GM21526 (cell line): ENCODE data around the gene RABL6.
A peak's percentile ranks its signal among the peaks of the same experiment; 100 is the strongest.
"Not testable (repeated sequence)": the region's sequence is repeated elsewhere in the genome, so short reads cannot be mapped to it uniquely, and the experiment has no call there.

Source experiments
- ATAC-seq: cut with Tn5 transposase; IDR thresholded peaks from one replicate; pipeline ENCODE4 v1.9.1; 2021; ENCODE audit warnings: moderate library complexity; ENCODE audit not compliant: unreplicated experiment, low FRiP score

RABL6 gene

DNA sequence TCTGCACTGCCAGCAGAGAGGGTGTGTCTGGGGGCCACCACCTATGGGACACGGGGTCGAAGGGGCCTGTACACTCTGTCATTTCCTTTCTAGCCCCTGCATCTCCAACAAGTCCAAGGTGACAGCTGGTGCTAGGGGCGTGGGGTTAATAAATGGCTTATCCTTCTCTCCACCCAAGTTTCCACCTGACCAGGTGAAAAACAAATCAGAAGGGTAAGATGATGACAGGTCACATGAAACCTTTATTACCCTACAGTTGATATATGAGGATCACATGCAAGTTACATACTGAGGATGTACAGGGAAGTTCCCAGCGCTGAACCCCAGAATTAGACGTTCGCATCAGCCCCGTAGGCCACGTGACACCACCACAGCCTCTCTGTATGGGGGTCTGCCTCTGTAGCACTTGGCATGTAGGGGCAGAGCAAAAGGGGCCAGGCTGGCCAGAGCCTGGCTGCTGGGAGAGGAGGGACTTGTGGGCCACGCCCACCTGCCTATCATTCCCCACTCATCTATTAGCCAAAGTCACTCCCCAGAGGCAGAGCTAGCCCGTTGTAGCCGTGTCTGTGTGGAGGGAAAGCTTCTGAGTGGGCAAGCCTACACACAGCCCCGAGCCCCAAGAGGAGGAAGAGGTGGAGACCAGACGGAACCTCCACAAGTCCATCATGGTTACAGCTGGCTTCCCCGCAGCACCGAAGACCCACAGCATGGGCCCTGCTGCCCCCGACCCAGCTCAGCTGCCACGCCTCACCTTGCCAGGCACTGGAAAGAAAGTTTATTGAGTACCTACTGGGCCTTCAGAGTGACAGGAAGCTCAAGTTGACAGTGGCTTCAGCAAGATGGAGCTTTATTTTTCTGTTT, 14.4 kb upstream of the RABL6 start:
- no peak for ATAC-seq

DNA sequence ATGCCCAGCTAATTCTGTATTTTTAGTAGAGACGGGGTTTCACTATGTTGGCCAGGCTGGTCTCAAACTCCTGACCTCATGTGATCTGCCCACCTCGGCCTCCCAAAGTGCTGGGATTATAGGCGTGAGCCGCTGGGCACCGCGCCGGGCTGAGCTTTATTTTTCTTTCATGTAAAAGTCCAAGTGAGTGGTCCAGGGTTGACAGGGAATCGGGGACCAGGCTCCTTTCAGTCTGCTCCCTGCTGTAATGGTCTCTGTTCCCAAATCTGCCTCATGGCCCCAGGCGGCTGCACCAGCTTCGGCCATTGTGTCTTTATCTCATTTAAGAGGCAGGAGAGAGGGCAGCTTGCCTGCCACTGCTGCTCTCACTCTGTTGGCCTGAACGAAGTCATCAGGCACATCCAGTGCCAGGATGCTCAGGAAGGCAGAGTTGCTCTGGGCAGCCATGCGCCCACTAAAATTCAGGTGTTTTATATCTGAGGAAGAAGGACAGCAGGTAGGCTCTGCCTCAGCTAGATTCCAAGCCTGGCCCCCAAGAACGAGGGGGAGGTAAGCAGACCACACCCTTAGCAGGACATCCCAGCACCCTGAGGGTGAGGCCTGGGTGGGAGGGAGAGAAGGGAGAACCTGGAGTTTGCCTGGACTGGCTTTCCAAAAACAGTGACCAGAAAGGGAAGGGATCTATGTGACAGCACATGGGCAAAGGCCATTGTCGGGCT, 13.3 kb upstream of the RABL6 start:
- no peak for ATAC-seq

DNA sequence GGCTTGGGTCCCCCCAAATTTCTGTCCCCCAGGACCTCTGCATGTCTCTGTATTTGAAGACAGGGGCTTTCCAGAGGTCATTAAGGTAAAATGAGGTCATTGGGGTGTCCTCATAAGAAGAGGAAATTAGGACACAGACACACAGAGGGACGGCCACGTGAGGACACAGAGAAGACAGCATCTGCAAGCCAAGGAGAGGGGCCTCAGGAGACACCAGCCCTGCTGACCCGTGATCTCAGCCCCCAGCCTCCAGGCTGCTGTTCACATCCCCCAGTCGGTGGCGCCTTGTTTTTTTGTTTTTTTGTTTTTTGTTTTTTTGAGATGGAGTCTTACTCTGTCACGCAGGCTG, 12.8 kb upstream of the RABL6 start:
- no peak for ATAC-seq

DNA sequence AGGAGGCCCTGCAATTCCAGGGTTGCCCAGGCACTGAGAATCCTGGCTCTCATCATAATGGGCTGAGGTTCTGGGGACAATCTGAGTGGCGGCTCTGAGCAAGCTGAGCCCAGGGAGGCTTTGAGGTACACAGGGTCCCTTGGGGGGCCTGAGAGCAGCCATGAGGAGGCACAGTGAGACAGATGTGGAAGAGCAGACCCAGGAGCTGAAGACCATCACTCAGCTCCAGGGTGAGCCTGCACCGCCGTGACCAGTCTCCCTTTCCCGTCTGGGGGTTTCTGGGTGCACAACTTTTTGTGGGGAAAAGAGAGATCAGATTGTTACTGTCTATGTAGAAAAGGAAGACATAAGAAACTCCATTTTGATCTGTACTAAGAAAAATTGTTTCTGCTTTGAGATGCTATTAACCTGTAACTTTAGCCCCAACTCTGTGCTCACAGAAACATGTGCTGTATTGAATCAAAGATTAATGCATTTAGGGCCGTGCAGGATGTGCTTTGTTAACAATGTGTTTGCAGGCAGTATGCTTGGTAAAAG, 11.4 kb upstream of the RABL6 start, which contains the start of gene CCDC183:
Gene CCDC183 (plus strand): TSS at position 101 of the 537 bp plus-strand sequence. CDS start 60 bp downstream, at position 161.
- ATAC-seq = no peak

DNA sequence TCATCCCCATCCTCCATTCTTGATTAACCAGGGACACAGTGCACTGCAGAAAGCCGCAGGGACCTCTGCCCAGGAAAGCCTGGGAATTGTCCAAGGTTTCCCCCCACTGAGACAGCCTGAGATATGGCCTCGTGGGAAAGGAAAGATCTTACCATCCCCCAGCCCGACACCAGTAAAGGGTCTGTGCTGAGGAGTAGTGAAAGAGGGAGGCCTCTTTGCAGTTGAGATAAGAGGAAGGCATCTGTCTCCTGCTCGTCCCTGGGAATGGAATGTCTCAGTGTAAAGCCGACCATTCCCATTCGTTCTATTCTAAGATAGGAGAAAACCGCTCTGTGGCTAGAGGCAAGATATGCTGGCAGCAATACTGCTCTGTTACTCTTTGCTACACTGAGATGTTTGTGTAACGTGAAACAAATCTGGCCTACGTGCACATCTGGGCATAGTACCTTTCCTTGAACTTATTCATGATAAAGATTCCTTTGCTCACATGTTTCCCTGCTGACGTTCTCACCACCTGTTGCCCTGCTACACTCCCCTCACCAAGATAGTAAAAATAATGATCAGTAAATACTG, 10.9 kb upstream of the RABL6 start:
- not testable (repeated sequence) for ATAC-seq

DNA sequence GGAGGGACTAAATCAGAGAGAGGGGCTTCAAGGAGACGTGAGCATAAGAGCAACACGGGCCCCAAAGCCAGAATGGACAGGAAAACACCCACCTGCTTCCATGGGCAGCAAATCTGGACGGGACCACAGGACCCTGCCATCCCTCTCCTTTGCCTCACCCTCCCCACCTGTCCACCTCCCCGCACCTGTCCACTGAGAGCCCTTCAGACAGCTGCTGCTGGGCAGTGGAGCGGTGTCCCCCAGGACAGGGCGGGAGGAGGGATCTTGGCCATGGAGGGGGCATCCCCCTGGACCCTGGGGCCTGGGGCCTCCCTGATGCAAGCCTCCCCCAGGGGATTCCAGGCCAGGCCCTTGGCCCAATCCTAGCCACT, 9.1 kb upstream of the RABL6 start:
- ATAC-seq = no peak

DNA sequence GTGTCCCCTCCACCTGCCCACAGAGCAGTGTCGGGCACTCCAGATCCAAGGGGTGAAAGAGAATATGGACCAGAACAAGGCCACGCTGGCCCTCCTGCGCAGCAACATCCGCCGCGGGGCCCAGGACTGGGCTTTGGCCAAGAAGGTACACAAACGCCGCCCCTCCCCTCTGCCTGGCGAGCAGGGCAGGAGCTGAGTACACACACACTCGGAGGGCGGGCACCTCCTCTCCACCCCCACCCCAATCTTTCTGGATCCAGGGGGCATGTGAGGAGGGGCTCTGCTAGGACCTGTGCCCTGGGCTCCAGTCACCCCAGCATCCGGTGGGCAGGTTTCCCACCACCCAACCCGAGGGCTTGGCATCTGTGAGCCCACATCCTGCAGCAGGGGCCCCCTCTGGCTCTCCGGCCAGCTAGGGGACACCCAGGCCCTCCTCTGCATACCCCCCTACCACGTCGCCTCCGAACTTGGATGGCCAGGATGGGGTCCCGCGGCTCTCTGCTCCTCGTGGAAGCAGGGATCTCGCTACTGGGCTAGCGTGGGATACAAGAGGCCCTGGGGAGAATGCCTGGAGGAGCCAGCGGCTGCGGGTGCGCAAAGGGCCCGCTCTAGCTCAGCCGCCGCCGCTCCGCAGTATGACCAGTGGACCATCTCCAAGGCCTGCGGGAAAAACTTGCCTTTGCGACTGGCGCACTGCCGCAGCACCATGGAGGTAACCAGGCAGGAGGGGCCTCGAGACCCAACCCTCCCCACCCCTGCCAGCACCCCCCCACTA, 8.5 kb upstream of the RABL6 start:
- ATAC-seq = no peak

DNA sequence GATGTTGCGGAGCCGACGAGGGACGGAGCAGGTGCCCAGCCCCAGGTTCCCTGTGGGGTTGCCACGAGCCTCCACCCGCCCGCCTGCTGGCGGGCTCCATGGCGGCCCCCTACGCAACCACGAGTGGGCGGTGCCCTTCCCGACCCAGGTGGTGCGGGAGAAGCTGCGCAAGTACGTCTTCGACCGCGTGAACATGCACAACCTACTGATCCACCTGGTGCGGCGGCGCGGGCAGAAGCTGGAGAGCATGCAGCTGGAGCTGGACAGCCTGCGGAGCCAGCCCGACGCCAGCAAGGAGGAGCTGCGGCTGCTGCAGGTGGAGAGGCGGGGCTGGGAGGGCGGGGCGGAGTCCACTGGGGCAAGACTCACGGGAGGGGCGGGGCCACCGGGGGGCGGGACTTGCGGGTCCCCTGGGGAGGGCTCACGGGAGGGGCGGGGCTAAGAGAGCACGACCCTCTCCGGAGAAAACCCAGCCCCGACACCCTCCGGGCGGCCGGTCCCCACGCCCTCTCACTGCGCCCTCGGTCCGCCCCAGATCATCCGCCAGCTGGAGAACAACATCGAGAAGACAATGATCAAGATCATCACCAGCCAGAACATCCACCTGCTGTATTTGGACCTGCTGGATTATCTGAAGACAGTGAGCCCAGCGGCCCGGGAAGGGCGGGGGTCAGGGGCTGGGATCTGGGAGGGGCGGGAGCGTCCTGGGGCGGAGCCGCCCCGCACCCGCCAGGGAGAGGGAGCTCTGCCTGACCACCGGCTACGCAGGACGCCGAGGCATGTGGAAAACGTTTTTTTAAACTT, 7.7 kb upstream of the RABL6 start:
- peak; percentile 47 for ATAC-seq

DNA sequence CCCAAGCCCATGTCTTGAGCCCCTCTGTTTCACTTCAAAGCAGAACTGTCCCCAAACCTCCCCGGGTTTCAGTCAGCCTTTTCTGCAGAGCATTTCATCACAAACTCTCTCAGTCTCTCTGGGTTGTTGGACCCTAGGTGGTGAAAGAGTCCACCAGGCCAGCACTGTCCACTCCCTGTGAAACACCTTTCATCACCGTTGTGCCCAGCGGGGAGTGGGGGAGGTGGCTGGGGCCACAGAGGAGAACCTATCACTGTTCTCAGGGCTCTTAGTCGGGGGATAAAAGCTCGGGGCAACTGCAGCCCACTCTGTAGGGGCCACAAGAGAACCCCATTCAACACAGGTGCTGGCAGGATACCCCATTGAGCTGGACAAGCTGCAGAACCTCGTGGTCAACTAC, 5.4 kb upstream of the RABL6 start:
- no peak for ATAC-seq

DNA sequence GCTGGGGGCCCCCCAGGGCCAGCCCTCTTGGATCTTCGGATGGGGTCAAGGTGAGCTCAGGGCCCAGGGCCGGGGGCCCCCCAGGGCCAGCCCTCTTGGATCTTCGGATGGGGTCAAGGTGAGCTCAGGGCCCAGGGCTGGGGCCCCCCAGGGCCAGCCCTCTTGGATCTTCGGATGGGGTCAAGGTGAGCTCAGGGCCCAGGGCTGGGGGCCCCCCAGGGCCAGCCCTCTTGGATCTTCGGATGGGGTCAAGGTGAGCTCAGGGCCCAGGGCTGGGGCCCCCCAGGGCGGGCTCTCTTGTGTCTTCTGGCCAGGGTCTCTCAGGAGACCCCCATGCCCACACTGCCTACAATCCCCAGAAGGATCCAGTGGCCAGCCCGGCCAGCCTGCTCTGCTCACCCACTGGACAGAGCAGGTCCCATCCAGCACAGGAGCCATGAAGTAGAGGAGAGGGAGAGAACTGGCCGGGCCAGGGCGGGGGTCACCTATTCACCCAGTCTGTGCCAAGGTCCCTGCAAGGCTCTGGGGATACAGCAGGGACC, 4.7 kb upstream of the RABL6 start:
- not testable (repeated sequence) for ATAC-seq

DNA sequence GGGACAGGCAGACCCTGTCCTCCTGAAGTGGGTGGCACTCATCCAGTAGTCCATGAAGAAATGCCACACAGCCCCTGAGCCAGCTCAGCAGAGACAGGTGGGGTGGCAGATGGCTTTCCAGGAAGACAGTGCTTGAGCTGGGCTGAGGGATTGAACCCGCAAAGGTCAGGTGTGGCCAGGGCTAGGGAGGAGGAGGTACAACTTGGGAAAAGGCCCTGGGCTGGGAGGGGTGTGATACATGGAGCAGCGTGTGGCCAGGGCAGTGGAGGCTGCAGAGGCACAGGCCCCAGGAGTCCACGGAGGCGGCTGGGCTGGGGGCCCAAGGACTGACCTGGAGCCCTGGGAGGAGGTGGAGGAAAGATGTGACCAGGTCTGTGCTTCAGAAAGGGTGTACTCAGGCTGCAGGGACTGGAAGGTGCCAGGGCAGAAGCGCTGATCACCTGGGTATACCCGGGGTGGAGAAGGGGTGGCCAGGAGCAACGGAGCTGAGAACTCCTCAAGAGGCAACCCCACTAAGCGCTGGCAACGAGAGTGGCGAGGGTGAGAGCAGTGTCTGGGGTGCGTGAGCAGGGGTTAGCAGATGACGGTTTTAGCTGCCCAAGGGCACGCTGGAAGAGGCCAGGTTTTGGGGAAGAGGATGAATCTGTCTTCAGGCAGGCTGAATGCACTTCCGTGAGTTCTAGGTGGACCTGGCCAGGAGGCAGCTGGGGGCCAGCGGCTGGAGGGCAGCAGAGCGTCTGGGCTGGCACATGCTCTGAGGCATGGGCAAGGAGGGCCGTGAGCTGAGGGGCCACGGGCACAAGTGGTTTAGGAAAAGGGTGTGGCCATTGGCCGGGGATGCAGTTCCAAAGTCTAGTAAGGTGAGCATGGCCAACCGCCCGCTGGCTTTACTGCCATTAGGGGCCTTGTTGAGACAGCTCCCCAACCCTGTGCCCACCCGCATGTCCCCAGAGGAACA, 3.9 kb upstream of the RABL6 start:
- no peak for ATAC-seq

DNA sequence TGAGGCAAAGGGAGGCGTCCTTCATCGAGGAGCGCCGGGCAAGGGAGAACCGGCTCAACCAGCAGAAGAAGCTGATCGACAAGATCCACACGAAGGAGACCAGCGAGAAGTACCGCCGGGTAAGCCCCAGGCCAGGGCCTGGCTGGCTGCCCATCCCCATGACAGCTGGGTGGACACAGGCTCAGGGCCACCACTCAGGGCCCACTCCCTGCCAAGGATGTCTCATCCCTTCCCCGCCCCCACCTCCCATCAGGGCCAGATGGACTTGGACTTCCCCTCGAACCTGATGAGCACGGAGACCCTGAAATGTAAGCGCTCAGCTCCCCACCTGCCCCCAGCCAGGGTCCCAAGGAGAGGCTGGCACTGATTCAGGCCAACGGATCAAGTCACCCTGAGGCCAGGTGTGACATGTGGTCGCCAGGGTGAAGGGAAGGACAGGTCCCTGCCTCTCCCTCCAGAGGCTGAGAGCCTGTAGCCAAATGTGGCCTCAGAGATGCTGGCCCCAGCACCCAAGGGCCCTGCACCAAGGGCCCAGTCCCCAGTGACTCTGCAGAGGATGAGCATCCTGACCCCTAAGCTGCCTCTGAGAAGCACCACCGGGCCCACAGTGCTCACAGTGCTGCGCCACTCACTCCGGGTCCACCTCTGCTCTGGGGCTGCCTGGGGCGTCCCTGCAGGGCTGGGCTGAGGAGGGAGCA, 3.1 kb upstream of the RABL6 start:
- no peak for ATAC-seq

DNA sequence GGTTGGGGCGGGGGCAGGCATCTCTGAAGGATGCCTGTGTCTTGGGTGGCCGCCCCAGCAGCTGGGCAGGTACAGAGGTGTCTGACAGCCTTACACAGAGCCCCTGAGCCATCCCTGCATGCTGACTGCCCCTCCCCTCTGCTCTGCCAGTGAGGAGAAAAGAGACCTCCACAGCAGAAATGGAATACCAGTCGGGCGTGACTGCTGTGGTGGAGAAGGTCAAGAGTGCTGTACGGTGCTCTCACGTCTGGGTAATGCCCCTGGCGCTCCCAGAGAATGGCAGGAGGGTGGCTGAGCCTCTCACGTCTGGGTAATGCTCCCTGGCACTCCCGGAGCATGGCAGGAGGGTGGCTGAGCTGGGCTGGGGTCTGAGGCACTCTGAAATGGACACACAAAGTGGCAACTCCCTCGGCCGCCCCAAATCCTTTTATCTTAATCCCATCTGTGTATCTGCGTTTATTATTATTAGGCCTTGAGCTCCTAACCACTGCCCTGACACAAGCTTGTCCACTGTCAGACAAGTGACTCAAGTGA, 2.5 kb upstream of the RABL6 start:
- ATAC-seq = no peak

DNA sequence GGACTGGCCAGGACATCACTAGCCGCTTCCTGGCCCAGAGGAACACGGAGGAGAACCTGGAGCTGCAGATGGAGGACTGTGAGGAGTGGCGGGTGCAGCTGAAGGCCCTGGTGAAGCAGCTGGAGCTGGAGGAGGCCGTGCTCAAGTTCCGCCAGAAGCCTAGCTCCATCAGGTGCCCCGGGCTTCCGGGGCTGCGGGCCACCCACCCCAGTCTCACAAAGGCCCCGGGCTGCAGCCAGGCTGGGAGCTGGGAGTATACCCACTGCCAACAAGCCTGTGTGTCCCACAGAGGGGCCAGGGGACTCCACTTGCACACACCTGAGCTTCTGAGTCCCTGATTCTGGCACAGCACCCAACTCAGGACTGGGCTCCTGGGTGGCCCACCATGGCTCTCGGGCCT, 1.7 kb upstream of the RABL6 start:
- no peak for ATAC-seq

DNA sequence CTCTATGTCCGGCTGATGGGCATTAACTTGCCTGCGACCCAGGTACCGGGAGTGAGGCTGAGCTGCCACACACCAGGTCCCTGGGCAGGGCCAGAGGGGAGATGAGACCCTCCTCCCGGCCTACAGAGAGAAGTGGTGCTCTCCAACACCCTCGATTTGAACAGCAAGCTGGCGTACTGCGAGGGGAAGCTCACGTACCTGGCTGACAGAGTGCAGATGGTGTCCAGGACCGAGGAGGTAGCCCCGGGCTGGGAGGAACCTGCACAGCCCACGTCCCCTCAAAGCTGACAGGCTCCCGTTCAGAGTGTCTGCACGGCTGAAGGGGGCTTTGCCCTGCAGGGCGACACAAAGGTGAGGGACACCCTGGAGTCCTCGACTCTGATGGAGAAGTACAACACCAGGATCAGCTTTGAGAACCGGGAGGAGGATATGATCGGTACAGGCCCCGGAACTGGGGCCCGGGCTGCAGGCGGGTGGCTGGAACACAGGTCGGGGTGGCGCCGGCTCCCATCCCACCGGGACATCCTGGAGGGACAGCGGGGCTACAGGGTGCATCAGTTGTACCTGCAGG, 1.0 kb upstream of the RABL6 start:
- no peak for ATAC-seq

DNA sequence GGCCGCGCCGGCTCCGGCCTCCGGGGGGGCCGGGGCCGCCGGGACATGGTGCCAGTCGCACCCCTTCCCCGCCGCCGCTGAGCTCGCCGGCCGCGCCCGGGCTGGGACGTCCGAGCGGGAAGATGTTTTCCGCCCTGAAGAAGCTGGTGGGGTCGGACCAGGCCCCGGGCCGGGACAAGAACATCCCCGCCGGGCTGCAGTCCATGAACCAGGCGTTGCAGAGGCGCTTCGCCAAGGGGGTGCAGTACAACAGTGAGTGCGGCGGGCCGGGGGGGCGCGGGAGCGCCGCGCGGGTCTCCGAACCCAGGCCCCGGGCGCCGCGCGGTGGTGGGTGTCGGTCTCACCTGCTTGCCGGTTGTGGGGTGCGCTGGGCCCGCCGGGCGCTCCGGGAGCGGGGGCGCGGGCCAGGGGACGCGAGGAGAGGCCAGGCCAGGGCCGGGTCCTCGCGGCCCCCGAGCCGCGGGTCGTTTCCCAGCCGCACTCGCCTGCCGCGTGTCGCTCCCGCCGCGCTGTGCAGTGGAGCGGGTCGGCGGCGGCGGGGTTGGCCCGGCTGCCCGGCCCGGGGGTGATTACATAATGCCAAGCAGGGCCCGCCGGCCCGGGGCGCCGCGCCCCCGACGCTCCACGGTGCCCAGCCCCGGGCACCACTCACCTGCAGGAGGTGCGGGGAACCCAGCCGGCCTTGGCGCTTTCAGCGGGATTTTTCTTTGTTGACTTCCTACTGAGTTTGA, 492 bp downstream of the RABL6 start:
- peak; percentile 27 for ATAC-seq

DNA sequence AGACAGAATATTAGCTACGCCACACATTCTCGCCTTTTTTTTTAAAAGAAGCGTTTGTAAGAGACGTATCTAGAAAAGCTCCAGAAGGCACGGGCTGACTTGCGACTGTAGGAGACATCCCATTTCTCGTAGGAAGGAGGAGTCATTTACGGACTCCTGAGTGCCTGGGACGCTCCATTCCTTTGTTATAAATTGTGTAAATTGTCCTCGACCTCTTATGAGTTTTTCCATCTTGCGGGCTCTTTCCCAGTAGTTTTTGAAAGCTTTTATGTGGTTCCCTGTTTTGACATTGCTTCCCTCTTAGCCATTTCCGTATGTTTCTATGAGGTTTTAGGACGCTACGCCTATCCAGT, 1.0 kb downstream of the RABL6 start:
- no peak for ATAC-seq
